ENCODE measurements around the gene SMARCC2. TPM values are rescaled to one million over a fixed set of nuclear protein-coding genes. Genes with fewer than 3 reads are reported as not detected.
A peak's percentile ranks its signal among the peaks of the same experiment; 100 is the strongest.

SMARCC2 gene
- total and polyA plus RNA-seq, 9 of the 15 experiments (the other 6 are each of a cell fraction or from before 2014, with no cell fraction given), result 11.9 to 86.0 (median 36.6) TPM

GRCh38 chr12:56129206-56129941, 59.9 kb downstream of the SMARCC2 start (continued):
- TF ChIP-seq GTF2F1 (IDR thresholded peaks at IDR 0.05; ENCODE audit: low read depth, low read length) (no peak), POLR2A (conservative IDR thresholded peaks at IDR 0.05) (peak; percentile 76; the same call in 1 of the 2 replicates), RFX1 (IDR thresholded peaks at IDR 0.05) (no peak), RBM22 (IDR thresholded peaks at IDR 0.05; ENCODE audit: low read depth, low read length, poor library complexity, severe bottlenecking) (peak; percentile 56), ZSCAN32 (CRISPR knock-in tag; IDR thresholded peaks at IDR 0.05) (0 out of 2 replicates have a peak, but pooled peaks have one; percentile 6), RBFOX2 (IDR thresholded peaks at IDR 0.05; ENCODE audit: low read depth, low read length) (peak; percentile 86), TRIM28 (IDR thresholded peaks at IDR 0.05) (0 out of 2 replicates have a peak, but pooled peaks have one; percentile 19), KLF16 (IDR thresholded peaks at IDR 0.05) (peak; percentile 73), ZFP36 (IDR thresholded peaks at IDR 0.05; ENCODE audit: low read depth, low read length, partially characterized antibody) (no peak), SNIP1 (IDR thresholded peaks at IDR 0.05; ENCODE audit: low read depth) (no peak), CTCFL (IDR thresholded peaks at IDR 0.05; ENCODE audit: borderline replicate concordance, insufficient read depth, low read depth, low read length, poor library complexity, severe bottlenecking) (no peak), IRF2 (CRISPR knock-in tag; IDR thresholded peaks at IDR 0.05) (no peak), KLF13 (tag; IDR thresholded peaks at IDR 0.05; ENCODE audit: borderline replicate concordance, low read depth) (peak; percentile 80), JUND (IDR thresholded peaks at IDR 0.05; ENCODE audit: borderline replicate concordance, low read depth, low read length) (no peak; the same call in 1 of the 2 replicates), JUND (tag; IDR thresholded peaks at IDR 0.05; ENCODE audit: borderline replicate concordance, low read depth, low read length) (peak; percentile 55; the same call in 1 of the 3 replicates), HDAC6 (IDR thresholded peaks at IDR 0.05; ENCODE audit: low read depth, low read length) (no peak), FOS (IDR thresholded peaks at IDR 0.05; ENCODE audit: extremely low read depth, insufficient read length) (no peak), ZNF24 (IDR thresholded peaks at IDR 0.05) (peak; percentile 10; the same call in 1 of the 2 replicates), HEY1 (CRISPR knock-in tag; IDR thresholded peaks at IDR 0.05; ENCODE audit: borderline replicate concordance) (no peak), ZNF384 (IDR thresholded peaks at IDR 0.05; ENCODE audit: low read depth, low read length) (no peak), ZEB2 (IDR thresholded peaks at IDR 0.05) (no peak), TCFL5 (CRISPR knock-in tag; conservative IDR thresholded peaks at IDR 0.05) (no peak), ZKSCAN8 (CRISPR knock-in tag; IDR thresholded peaks at IDR 0.05) (no peak), POLR2G (IDR thresholded peaks at IDR 0.05; ENCODE audit: low read depth, low read length) (peak; percentile 92), SMARCA5 (IDR thresholded peaks at IDR 0.05) (no peak), BRD9 (IDR thresholded peaks at IDR 0.05; ENCODE audit: low read depth, partially characterized antibody) (peak; percentile 15), TCF3 (CRISPR knock-in tag; IDR thresholded peaks at IDR 0.05) (no peak; the same call in 1 of the 2 replicates), ZBTB17 (CRISPR knock-in tag; IDR thresholded peaks at IDR 0.05) (0 out of 2 replicates have a peak, but pooled peaks have one; percentile 38)
- TF ChIP-seq, protein P1, sequence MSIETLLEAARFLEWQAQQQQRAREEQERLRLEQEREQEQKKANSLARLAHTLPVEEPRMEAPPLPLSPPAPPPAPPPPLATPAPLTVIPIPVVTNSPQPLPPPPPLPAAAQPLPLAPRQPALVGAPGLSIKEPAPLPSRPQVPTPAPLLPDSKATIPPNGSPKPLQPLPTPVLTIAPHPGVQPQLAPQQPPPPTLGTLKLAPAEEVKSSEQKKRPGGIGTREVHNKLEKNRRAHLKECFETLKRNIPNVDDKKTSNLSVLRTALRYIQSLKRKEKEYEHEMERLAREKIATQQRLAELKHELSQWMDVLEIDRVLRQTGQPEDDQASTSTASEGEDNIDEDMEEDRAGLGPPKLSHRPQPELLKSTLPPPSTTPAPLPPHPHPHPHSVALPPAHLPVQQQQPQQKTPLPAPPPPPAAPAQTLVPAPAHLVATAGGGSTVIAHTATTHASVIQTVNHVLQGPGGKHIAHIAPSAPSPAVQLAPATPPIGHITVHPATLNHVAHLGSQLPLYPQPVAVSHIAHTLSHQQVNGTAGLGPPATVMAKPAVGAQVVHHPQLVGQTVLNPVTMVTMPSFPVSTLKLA (conservative IDR thresholded peaks at IDR 0.05), result peak; percentile 67 to 82

Data from K562 (cell line).